Raji (cell line): ENCODE data around the gene ITGB2.
A peak's percentile ranks its signal among the peaks of the same experiment; 100 is the strongest.

Source experiments
- POLR2A ChIP-seq: IDR thresholded peaks from 2 replicates; pipeline ENCODE4 v1.6.1; 2011; ENCODE audit warnings: low read depth, low read length, control low read depth; ENCODE audit not compliant: insufficient read depth

ITGB2 gene

GRCh38 chr21:44949161-44949778, 28.6 kb upstream of the ITGB2 start:
- TF ChIP-seq POLR2A = no peak

GRCh38 chr21:44948426-44949120, 27.9 kb upstream of the ITGB2 start:
- no peak for TF ChIP-seq POLR2A

GRCh38 chr21:44947930-44948331, 27.2 kb upstream of the ITGB2 start:
- no peak for TF ChIP-seq POLR2A

- no peak for TF ChIP-seq POLR2A
Measured at GRCh38 chr21:44947111-44947929, 26.6 kb upstream of the ITGB2 start.

- no peak for TF ChIP-seq POLR2A
Measured at GRCh38 chr21:44946254-44947041, 25.7 kb upstream of the ITGB2 start.

- no peak for TF ChIP-seq POLR2A
Measured at GRCh38 chr21:44944596-44944995, 23.9 kb upstream of the ITGB2 start.

GRCh38 chr21:44943686-44944550, 23.2 kb upstream of the ITGB2 start:
- no peak for TF ChIP-seq POLR2A

- TF ChIP-seq POLR2A = no peak
Measured at GRCh38 chr21:44943005-44943685, 22.4 kb upstream of the ITGB2 start.

- no peak for TF ChIP-seq POLR2A
Measured at GRCh38 chr21:44942566-44942965, 21.9 kb upstream of the ITGB2 start.

- no peak for TF ChIP-seq POLR2A
Measured at GRCh38 chr21:44941567-44941966, 20.9 kb upstream of the ITGB2 start.

GRCh38 chr21:44940116-44940631, 19.5 kb upstream of the ITGB2 start:
- TF ChIP-seq POLR2A = no peak

GRCh38 chr21:44939532-44940115, 18.9 kb upstream of the ITGB2 start, which contains the start of gene SLX9:
TSS of gene SLX9 (plus strand) at chr21:44940029. CDS start at chr21:44940058, 29 bp downstream.
- peak; percentile 74 for TF ChIP-seq POLR2A

- TF ChIP-seq POLR2A = no peak
Measured at GRCh38 chr21:44938772-44939531, 18.3 kb upstream of the ITGB2 start.

GRCh38 chr21:44935533-44935927, 14.8 kb upstream of the ITGB2 start:
- no peak for TF ChIP-seq POLR2A
